NOMO-1 (cell line): ENCODE measurements around the gene SULT1A2.
"Not testable (repeated sequence)": the region's sequence is repeated elsewhere in the genome, so short reads cannot be mapped to it uniquely, and the experiment has no call there.

ENCODE experiments used
- DNase-seq, 2 experiments: peaks; one replicate each; lab custom pipeline; 2025; ENCODE audit not compliant: unreplicated experiment in 2 of 2; lab: John Stamatoyannopoulos, UW

The SULT1A2 gene

DNA sequence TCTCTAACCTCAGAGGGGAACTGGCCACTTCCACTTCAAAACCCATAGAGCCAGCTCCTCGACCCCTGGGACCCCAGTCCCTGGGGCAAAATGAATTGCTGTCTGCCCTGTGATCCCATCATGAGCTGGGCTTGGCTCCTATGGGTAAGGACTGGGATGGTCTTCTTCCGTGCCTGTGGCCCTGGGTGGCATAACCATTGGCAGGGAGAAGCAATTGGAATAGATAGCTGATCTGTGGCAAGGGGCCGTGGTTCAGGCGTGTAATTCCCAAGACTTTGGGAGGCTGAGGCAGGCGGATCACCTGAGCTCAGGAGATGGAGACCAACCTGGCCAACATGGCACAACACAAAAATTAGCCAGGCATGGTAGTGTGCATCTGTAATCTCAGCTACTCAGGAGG, 4.3 kb downstream of the SULT1A2 start:
- no peak for DNase-seq

DNA sequence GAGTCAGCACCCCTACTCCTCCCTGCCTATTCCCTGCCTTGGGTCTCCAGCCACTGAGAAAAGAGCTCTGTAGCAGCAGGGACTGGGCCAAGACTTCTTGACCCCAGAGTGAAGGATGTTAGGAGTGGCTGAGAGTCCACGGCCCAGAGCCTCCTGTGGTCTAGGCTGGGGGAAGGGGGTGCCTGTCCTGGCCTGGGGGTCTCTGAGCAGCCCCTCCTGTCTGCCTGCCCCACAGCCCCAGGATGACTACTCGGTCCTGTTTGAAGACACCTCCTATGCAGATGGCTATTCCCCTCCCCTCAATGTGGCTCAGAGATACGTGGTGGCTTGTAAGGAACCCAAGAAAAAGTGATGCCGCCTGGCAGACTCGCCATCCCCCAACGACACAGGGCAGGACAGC, 5.5 kb downstream of the SULT1A2 start:
- DNase-seq: no peak

DNA sequence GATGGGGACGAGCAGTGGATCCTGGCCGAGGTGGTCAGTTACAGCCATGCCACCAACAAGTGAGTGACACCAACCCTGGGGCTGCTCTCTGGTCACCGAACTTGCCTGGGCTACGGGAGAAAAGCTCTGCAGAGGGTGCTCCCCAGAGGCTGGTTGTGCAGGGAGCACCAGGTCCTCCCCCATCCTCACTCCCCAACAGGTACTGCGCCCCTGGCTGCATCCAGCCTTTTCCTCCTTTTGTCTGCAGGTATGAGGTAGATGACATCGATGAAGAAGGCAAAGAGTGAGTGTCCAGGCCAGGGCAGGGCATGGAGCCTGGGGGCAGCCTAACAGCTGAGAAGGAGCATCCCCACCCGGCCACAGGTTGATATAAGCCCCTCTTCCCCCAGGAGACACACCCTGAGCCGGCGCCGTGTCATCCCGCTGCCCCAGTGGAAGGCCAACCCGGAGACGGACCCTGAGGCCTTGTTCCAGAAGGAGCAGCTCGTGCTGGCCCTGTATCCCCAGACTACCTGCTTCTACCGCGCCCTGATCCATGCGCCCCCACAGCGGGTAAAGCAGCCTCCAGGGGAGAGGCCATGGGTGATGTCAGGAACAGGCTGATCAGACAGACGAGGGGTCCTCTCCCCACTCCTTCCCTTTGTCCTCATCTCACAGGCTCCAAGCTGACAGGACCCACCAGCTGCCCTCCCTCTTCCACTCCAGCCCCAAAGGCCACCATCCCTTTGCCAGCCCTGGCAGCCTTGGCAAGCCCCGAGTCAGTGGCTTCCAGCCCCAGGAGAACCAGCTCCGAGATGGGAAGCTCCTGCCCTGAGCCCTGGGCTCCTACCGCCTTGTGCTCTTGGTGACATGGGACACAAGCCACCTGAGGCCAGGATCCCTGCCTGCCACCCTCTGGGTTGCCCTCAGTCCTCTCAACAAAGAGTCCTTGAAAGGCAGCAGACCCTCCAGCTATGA, 6.2 kb downstream of the SULT1A2 start:
- DNase-seq: no peak

DNA sequence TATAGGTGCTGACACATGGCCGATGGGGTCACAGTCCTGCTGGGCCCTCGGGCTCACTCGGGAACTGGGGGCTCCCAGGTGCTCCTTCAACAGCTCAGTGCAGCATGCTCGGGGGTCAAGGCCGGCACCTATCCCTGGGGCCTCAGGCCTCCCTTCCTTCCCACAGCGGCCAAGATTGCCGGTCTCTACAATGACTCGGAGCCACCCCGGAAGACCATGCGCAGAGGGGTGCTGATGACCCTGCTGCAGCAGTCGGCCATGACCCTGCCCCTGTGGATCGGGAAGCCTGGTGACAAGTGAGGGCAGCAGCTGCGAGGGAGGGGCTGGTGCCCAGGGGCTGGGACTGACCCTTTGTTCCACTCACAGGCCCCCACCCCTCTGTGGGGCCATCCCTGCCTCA, 6.9 kb downstream of the SULT1A2 start:
- DNase-seq: no peak

DNA sequence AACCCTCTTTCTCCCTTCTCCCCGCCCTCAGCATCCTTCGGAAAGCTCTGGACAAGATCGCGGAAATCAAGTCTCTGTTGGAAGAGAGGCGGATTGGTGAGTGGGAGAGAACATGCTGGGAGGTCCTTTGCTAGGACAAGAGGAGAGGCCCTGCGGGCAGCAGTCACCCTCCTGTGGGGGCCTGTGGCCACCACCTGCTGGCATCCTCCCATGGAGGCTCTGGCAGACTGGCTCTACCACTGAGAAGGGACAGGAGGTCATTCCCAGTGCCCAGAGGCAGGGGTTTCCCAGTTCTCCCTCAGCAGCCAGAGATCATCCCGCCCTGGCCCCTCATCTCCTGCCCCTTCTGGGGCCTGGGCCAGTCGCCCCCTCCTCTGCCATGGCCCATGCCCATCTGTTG, 7.8 kb downstream of the SULT1A2 start:
- no peak for DNase-seq

DNA sequence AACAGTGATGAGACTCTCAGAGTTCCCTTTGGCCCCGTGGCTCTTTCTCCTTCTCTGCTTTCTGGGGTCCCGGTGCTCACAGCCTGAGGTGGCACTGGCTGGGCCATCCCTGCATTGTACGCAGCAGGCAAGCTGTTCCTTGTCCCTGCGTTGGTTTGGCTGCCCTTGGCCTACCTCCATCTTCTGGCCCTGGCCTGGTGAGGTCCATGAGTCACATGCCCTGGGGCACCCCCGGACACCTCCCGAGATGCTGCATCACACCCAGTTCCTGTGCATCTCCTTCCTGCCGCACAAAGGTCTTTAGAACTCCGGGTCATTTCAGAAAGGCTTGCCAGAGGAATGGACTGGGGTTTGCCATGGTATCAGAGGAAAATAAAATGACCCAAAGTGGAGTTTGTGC, 9.5 kb downstream of the SULT1A2 start:
- DNase-seq: no peak

DNA sequence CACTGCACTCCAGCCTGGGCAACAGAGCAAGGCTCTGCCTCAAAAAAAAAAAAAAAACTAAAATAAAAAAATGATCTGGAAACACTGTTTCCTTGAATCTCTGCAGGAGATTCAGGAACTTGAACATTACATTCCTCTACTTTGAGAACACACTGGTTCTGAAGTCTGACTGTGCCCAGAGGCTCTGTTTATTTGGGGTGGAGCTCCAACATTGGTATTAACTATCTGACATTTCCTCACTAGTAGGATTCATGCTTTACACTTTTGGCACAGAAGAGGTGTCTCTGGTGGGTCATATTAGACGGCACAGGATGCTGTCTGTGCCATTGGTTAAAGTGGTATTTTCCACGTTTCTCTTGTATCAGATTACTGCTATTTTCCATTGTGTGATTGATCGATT, 10.4 kb downstream of the SULT1A2 start:
- DNase-seq: no peak

DNA sequence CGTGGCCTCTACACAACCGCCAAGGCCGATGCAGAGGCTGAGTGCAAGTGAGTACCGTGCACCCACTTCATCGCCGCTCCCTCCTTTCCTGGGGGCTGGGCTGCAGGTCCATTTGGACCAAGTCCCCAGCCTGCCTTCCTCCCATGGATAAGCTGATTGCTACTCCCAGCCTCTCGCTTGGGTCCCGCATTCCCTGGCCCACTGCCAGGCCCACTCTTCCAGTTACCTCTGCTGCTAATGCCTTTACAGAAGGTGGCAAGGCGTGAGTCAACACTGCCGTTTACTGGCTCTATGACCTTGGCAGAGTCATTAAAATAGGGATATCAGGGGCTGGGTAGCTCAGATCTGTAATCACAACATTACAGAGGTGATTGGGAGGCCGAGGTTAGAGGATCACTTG, 11.2 kb downstream of the SULT1A2 start:
- no peak for DNase-seq

DNA sequence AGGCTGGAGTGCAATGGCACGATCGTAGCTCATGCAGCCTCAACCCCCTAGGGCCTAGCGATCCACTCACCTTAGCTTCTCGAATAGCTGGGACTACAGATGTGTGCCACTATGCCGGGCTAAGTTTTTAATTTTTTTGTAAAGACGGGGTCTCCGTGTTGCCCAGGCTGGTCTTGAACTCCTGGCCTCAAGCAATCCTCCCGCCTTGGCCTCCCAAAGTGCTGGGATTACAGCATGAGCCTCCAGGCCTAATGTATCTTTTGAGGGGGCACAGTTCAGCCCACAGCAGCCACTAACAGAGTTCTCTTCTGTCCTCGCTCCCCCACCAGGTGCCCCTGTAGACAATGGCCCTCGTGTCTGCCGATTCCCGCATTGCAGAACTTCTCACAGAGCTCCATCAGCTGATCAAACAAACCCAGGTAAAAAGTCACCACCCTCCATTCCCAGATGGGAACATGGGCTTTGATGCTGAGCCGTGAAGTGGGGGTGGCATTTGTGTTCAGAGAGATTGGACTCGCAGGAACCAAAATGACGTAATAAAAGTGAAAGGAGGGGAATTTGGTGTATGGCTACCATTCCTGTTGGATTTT, 16.0 kb downstream of the SULT1A2 start:
- DNase-seq: no peak

DNA sequence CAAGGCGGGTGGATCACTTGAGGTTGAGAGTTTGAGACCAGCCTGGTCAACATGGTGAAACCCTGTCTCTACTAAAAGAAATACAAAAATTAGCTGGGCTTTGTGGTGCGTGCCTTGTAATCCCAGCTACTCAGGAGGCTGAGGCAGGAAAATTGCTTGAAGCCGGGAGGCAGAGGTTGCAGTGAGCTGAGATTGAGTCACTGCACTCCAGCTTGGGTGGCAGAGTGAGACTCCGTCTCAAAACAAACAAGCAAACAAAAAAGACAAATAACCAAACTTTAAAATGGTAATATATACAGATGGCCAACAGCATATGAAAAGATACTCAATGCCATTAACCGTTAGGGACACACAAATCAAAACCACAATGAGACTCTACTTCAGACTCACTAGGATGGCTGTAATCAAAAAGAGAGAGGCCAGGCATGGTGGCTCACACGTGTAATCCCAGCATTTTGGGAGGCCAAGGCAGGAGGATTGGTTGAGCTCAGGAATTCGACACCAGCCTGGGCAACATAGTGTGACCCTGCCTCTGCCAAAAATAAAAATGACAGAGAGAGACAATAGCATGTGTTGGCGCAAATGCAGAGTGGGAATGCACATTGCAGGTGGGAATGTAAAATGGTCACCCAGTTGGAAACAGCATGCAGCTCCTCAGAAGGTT, 21.3 kb downstream of the SULT1A2 start:
- DNase-seq: no peak

DNA sequence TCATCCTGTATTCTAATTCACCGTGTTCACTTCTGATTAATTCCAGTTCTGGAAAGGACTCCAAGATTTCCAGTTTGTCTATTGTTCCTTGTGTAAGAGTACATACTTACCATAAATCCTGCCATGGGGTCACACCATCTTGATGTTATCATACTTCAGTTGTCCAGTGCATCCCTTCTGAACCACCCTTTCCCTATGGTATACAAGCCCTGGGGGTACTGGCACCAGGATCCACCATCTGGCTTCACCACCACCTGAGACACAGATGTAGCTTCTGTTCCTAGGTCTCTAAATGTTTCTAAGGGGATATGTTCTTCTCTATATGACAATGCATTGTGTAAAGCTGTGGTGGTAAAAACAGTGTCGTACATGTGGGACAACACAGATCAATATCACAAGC, 21.9 kb downstream of the SULT1A2 start:
- no peak for DNase-seq

DNA sequence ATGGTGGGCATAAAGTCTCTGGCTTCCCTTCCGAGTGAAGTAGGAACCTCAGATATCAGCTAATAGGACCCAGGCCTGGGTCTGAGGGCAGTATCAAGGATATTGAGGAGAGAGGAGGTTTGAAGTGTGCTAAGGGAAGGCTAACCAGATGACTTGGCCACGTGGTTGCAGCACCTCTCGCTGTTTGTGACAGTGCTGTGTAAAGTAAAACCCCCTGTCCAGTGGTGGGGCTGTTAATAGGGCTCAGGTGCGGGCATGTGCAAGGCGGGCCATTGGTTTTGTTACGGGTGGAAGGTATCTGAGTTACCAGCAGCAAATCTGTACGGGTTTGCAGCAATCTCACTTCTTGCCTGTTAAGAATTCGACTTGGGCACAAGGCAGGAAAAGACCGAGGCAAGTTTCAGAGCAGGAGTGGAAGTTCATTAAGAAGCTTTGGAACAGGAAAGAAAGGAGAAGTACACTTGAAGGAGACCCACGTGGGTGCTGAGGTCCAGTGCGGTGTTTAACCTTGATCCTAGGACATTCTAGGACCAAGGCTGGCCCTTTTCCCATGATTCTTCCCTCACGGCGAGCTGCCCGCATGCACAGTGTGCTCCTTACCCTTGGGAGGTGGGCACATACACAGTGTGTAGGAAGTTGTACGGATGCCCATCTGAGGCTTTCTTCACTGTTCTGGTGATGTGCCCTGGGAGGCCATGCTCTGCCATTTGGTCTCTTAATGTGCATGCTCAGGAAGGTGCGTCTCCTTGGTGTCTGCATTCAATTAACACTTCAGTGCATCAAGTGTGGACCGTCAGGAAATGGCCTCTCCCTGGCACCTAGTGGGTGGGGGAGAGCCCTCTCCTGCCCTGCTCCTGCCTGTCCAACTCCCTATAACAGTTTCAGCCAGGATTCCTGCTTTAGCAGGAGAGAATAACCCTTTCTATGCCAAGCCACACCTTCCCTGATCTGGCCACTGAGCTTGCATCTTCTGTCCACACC, 22.8 kb downstream of the SULT1A2 start:
- DNase-seq: no peak

DNA sequence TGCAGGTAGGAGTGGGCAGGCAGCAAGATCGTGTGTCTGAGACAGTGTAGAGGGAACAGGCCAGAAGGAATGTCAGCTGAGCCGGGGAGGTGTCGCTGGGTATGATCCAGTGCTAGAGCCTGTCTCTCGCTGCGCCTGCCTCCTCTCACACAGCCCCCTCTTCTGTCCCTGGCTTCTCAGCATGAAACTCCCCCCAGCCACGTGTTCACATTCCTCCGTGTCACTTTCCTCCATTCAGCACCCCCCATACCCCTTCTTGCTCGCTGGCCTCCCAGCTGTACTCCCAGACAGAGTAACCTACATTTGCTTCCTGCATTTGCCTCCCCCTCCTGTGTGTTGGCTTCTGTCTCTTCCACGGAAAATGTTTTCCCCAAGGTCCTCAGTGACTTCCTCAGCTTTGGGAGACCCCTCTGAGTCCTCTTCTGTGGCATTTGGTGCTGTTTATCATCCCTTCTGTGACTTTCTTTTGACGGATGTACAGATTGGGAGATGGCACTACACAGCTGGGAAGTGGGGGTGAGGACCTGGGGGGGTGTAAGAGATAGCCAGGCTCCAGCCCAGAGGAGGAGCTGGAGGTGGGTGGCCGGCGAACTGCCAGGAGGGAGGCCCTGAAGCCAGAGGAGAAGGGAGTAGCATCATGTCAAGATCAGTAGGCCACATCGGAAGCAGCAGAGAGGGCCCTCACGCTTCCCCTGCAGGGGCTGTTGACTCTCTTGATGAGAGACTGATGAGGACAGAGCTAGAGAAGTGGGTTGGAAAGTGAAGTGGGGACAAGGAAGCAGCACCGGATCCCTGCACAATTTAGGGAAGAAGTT, 23.9 kb downstream of the SULT1A2 start:
- no peak for DNase-seq

DNA sequence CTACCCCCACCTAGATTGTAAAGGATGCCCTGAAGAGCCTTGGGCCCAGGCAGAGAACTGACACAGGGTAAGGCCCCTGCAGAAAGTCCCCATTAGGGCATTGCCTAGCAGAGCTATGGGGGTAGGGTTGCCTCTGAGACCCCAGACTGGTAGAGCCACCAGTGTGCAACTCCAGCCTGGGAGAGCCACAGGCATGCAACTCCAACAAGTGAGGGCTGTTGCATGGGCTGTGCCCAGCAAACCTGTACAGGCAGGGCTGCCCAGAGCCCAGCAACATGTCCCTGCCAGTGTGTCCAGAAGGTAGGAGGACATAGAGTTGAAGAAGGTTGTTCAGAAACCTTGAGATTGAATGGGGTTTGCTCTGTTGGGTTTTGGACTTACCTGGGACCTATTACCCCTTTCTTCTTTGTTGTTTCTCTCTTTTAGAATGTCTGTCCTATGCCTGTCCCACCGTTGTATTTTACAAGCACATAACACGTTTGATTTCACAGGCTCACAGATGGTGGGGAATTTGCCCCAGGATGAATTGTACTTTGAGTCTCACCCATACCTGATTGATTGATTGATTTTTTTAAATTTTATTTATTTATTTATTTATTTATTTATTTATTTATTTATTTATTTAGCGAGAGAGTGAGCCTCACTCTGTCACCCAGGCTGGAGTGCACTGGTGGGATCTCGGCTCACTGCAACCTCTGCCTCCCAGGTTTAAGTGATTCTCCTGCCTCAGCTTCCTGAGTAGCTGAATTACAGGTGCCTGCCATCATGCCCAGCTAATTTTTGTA, 26.7 kb downstream of the SULT1A2 start:
- no peak for DNase-seq

DNA sequence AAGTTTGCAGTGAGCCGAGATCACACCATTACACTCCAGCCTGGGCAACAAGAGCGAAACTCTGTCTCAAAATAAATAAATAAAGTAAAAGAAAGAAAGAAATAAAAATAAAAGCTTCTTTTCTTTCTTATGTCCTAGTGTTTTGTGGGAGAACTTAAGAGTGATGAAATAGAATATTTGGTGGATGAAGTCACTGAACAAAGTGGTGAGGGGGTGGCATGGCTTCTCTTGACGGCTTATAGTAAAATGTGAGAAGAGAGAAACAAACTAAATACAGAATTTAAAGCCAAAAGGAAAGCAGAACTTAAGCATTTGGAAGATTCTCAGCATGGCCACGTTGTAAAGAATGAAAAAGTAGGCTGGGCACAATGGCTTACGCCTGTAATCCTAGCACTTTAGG, 27.8 kb downstream of the SULT1A2 start:
- no peak for DNase-seq

DNA sequence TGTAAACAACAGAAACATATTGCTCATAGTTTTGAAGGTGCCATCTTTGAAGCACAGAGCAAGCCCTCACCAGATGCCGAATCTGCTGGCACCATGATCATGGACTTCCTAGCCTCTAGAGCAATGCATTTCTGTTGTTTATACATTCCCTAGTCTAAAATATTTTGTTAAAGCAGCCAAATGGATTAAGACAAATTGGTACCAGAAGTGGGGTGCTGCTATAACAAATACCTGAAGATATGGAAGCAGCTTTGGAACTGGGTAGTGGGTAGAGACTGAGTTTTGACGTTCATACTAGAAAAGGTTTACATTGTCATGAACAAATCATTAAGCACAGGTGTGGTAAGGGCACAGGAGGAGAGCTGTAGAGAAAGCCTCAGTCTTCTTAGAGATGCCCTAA, 29.6 kb downstream of the SULT1A2 start:
- DNase-seq: no peak

DNA sequence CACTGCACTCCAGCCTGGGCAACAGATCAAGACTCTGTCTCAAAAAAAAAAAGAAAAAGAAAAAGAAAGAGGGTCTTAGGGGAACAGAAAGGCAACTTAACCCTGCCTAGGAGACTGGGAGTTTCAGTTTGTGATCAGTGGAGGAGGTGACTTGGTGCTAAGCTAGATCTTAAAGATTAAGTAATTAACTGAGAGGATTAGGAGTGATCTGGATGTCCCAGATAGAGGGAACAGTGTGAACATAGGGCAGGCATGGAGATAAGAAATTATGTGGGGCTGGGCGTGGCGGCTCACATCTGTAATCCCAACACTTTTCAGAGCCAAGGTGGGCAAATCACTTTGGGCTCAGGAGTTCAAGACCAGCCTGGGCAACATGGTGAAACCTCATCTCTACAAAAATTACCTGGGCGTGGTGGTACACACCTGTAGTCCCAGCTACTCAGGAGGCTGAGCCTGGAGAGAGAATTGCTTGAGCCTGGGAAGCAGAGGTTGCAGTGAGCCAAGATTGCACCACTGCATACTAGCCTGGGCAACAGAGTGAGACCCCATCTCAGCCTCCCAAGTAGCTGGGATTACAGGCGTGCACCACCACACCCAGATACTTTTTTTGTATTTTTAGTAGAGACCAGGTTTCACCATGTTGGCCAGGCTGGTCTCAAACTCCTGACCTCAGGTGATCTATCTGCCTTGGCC, 30.5 kb downstream of the SULT1A2 start:
- DNase-seq: not testable (repeated sequence)

DNA sequence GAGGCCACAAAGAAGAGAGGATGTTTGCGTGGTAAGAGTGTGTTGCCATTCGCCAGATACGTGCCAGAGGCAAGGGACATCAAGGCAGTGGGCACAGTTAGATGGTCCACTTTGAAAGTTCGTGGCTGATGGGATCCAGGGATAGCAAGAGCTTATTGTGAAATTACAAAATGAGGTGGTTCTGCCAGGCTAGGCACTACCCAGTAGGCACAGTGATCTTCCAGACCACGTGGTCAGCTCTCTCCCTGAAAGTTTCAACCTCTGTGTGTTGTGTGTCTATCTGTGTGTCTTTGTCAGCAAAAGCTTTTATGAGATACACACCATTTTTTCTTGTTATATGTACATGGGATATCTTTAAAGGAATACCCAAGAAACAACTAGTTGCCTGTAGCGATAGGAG, 33.6 kb downstream of the SULT1A2 start:
- DNase-seq: no peak
